Right lobe of liver (tissue), 6 donors: ENCODE data around the gene ZFP90. TPM values are rescaled to one million over a fixed set of nuclear protein-coding genes. Genes with fewer than 3 reads are reported as not detected.

Source experiments
- ATAC-seq, 4 donors: fragments of 200-7000 bp; cut with Tn5 transposase; one replicate each; pipeline ENCODE4 v1.9.1; 2020; ENCODE audit warnings: mild to moderate bottlenecking in 4 of 4, moderate library complexity in 4 of 4
- DNase-seq, 3 donors: peaks; one replicate each; pipeline ENCODE4 v3.0.0-alpha.2; 2020
- H3K27ac ChIP-seq, 3 donors: fragments of 200-600 bp; one replicate each; pipeline ENCODE4 v1.8.0; 2022
- H3K27me3 ChIP-seq, 2 donors: fragments of 200-600 bp; one replicate each; pipeline ENCODE4 v1.8.0; 2022
- H3K36me3 ChIP-seq, 4 donors: fragments of 200-600 bp; sonication (generic) in 1 of 4; one replicate each; pipeline versions ENCODE4 v1.5.1 to v1.8.0; 2017 to 2022; ENCODE audit warnings: control low read depth in 1 of 4
- H3K4me1 ChIP-seq, 4 donors: fragments of 200-600 bp; sonication (generic) in 1 of 4; one replicate each; pipeline versions ENCODE4 v1.5.1 to v1.8.0; 2017 to 2022; ENCODE audit warnings: control low read depth in 1 of 4
- H3K4me3 ChIP-seq, 3 donors: fragments of 200-600 bp; one replicate each; pipeline ENCODE4 v1.8.0; 2022
- H3K9me3 ChIP-seq, 4 donors: fragments of 200-600 bp; sonication (generic) in 1 of 4; one replicate each; pipeline versions ENCODE4 v1.5.1 to v1.8.0; 2017 to 2022; ENCODE audit warnings: control low read depth in 1 of 4
- POLR2A ChIP-seq: fragments of 450-650 bp; IDR thresholded peaks from one replicate; pipeline ENCODE4 v1.6.1; 2017; ENCODE audit warnings: antibody characterized with exemption, mild to moderate bottlenecking
- WGBS: methylation state at CpG from one replicate; pipeline ENCODE4 v1.1.6; 2018; ENCODE audit warnings: low coverage, low lambda C conversion rate; ENCODE audit not compliant: insufficient coverage; ENCODE audit errors: missing lambda C conversion rate; 5-methylcytosine and 5-hydroxymethylcytosine counted together
- intact Hi-C, 2 donors: fragments of 100-400 bp; cut with DNase I; formaldehyde crosslinking; loops; one replicate each; pipeline versions ENCODE4 v1.11.2 to v1.14.1; 2022
- total RNA-seq, 6 experiments: library from RNA; depleted of rRNA in 2 of 6; stranded (reverse); fragments of >200 nt in 2 of 6; fragmentation: NEBNext Ultra II Directional in 3 of 6; extraction: Animal tissue kit (Norgen Biotek cat#: 25700) in 3 of 6; gene quantifications; one replicate each; pipeline versions ENCODE4 v1.1.0 to v1.2.4, GENCODE V29; 2016 to 2023
- TF ChIP-seq, protein P1 (sequence below), 4 donors: fragments of 200-600 bp in 3 of 4; fragments of 450-650 bp in 1 of 4; IDR thresholded peaks; one replicate each; pipeline versions ENCODE4 v1.5.1 to v1.8.0; 2016 to 2022; ENCODE audit warnings: antibody characterized with exemption in 4 of 4, mild to moderate bottlenecking in 2 of 4
- donor health status: DM: no; HTN: yes; CAD: no.
- donor health status: DM: no; HTN: no; CAD: no.
- donor health status: DM: no; HTN: no; CAD: no.
- donor health status: DM: no; HTN: yes; CAD: no.
- donor health status: DM: no; HTN: yes; CAD: no.

The ZFP90 gene
- total RNA-seq, 6 experiments from 2014 or later, result 3.4 to 11.3 (median 6.2) TPM

DNA sequence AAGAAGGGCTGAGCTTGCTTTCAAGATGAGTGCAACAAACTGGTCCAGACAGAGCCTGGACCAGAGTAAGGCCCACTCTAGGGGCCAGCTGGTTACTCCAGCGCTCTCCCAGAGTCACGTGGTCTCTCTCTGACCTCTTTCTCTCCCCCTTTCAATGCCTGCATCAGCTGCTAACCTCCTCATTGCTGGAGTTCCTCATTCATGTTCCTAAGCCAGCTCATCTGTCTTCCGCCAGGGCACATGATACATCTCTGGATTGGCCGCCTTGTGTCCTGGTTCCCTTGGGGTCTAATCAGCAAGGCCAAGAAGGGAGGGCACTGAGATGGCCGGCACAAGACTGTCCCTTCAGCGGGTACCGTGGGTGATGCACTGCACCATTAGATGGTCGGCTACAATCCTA is 26.9 kb upstream of the ZFP90 start:
- H3K27me3 ChIP-seq, result no peaks in the 10 kb centered on the region
- H3K36me3 ChIP-seq, result no peaks in the 10 kb centered on the region
- no peak overlapping the region for H3K4me3 ChIP-seq
- DNase-seq (no peak), ATAC-seq (no peak)
- WGBS, result 39% methylated on average over 6 of the region's 8 CpGs
- H3K9me3 ChIP-seq, result no peaks in the 10 kb centered on the region
- H3K27ac ChIP-seq, result no peak overlapping the region
- intact Hi-C loops, result no loop called here
- H3K4me1 ChIP-seq, result peaks cover 0 to 9% (median 0%) of the 10 kb centered on the region in 4 donors
- TF ChIP-seq, protein P1, sequence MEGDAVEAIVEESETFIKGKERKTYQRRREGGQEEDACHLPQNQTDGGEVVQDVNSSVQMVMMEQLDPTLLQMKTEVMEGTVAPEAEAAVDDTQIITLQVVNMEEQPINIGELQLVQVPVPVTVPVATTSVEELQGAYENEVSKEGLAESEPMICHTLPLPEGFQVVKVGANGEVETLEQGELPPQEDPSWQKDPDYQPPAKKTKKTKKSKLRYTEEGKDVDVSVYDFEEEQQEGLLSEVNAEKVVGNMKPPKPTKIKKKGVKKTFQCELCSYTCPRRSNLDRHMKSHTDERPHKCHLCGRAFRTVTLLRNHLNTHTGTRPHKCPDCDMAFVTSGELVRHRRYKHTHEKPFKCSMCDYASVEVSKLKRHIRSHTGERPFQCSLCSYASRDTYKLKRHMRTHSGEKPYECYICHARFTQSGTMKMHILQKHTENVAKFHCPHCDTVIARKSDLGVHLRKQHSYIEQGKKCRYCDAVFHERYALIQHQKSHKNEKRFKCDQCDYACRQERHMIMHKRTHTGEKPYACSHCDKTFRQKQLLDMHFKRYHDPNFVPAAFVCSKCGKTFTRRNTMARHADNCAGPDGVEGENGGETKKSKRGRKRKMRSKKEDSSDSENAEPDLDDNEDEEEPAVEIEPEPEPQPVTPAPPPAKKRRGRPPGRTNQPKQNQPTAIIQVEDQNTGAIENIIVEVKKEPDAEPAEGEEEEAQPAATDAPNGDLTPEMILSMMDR (IDR thresholded peaks at IDR 0.05), result no peak

DNA sequence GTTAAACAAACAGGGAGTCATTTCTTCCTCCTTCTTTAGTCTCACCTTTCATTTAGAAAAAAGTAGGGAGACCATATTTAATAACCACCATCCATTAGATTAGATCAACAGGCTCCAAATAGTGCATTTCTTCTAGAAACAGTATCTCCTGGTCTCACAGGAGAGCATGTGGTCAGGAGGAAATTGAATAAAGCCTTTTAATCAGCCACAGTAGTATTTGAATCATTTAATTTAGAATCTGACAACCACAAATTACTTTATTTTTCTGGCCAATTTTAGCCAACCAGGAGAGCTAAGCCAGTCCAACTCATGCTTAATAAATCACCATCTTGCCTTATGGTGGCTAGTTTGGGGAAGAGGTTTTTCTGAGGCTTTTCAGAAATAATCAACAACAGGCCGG is 26.3 kb upstream of the ZFP90 start:
- Histone ChIP-seq H3K36me3 (no peaks in the 10 kb centered on the region), H3K27me3 (no peaks in the 10 kb centered on the region), H3K27ac (no peak overlapping the region), H3K9me3 (no peaks in the 10 kb centered on the region), H3K4me1 (peaks cover 0 to 9% (median 0%) of the 10 kb centered on the region in 4 donors), H3K4me3 (no peak overlapping the region)
- 100% methylated on average over 1 of the region's 1 CpG for WGBS
- intact Hi-C loops, result no loop called here
- TF ChIP-seq POLR2A, result no peak
- TF ChIP-seq, protein P1 (IDR thresholded peaks at IDR 0.05), result no peak
- DNase-seq (no peak), ATAC-seq (no peak)

DNA sequence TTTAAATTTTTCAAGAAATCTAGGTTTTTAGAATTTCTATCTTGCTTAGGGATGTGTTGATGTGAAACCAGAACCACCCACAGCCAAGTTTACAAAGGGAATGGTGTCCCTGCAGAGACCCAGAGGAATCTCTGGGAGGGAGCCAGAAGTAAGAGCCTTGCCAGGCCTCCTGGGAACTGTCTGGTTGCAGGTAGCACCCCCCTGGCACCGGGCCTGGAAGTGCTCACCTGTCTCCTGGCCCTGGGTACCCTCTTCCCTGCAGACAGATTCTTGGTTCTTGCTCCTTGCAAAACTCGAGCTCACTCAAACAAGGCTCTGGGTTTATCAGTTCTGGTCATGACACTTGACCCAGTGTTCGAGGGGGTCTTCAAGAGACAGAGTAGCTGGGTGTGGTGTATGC is 24.6 kb upstream of the ZFP90 start:
- Histone ChIP-seq H3K36me3 (no peaks in the 10 kb centered on the region), H3K9me3 (no peaks in the 10 kb centered on the region), H3K27me3 (no peaks in the 10 kb centered on the region), H3K4me1 (peaks cover 0 to 9% (median 0%) of the 10 kb centered on the region in 4 donors), H3K27ac (no peak overlapping the region), H3K4me3 (no peak overlapping the region)
- 65% methylated on average over 3 of the region's 3 CpGs for WGBS
- ATAC-seq, result no peak
- DNase-seq, result no peak
- intact Hi-C loops, result no loop called here
- TF ChIP-seq POLR2A, result no peak
- TF ChIP-seq, protein P1 (IDR thresholded peaks at IDR 0.05), result no peak

DNA sequence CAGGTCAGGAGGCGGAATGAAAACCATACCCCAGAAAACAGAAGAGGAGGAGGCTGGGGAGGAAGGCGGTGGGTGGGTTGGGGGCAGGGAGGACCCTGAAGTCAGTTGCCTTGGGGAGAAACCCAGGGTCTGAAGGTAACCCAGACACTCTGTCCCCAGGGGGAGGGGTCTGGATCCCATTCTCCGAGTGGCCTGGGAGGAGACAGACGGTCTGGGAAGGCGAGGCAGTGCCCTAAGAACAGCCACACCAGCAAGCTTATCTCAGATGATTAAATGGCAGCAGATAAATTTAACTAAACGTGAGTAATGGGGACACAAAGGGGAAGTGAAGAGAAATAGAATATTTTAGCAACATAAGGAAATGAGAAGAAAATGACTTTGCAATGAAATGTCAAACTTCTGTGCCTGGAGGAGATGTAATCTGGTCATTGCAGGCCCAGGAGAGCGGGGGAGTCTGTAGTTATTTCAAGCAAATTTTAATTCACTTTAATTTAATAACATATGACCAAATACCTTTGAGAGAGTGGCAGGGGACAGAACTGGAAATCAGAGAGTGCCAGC is 21.4 kb upstream of the ZFP90 start:
- WGBS, result 64% methylated on average over 5 of the region's 7 CpGs
- no peaks in the 10 kb centered on the region for H3K9me3 ChIP-seq
- no peak overlapping the region for H3K4me3 ChIP-seq
- ATAC-seq (no peak), DNase-seq (no peak)
- H3K27me3 ChIP-seq, result no peaks in the 10 kb centered on the region
- H3K4me1 ChIP-seq, result peaks cover 0 to 5% (median 0%) of the 10 kb centered on the region in 4 donors
- no peak for TF ChIP-seq POLR2A
- TF ChIP-seq, protein P1 (IDR thresholded peaks at IDR 0.05), result no peak
- H3K27ac ChIP-seq, result no peak overlapping the region
- intact Hi-C loops, result no loop called here
- H3K36me3 ChIP-seq, result no peaks in the 10 kb centered on the region
